ENCODE data around the gene SCNN1A.
A peak's percentile ranks its signal among the peaks of the same experiment; 100 is the strongest.

The SCNN1A gene

GRCh38 chr12:6375269-6376078 is at the start of gene SCNN1A:
Gene SCNN1A, minus strand, starts transcription at chr12:6375563. Its CDS starts 780 bp downstream, at chr12:6374783.
- no peak for DNase-seq

DNA sequence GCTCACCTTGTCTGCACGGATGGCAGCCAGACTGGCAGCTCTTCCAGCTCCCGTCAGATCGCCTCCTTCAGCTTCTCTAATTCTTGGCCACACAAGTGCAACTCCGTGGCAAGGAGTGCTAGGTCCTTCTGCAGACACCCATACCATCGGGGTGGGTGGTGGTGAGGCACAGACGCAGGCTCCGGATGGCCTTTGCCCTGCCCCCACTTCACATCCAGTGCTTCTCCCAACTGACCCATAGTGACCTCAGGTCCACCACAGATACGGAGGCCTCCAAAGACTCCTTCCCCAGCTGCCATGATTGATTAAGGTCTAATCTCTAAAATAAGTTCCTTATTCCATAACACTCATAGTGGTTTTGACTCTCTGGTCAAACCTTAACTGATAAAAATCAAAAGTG is 49.5 kb upstream of the SCNN1A start:
- DNase-seq: no peak

GRCh38 chr12:6424008-6424347 is 48.6 kb upstream of the SCNN1A start:
- DNase-seq: no peak

- DNase-seq: peak; percentile 84
Measured at GRCh38 chr12:6423267-6424007, 48.1 kb upstream of the SCNN1A start.

DNA sequence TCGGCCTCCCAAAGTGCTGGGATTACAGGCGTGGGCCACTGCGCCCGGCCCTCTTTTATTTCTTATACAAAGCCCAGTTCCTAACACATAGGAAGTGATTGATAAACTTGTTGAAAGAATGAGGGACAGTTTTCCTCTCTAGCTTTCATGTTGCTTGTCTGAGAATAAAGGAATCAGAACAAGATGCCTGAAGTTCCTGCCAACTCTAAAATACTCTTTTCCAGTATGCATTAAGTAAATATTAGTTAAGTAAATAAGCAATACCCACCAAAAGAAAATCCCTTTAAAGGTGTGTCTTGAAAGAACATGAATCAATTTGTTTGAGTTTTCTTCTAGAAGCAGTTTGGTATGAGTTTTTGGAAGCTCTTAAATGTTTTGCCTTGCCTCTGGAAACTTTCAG is 45.0 kb upstream of the SCNN1A start:
- DNase-seq: no peak

- no peak for DNase-seq
Measured at GRCh38 chr12:6418796-6419195, 43.4 kb upstream of the SCNN1A start.

DNA sequence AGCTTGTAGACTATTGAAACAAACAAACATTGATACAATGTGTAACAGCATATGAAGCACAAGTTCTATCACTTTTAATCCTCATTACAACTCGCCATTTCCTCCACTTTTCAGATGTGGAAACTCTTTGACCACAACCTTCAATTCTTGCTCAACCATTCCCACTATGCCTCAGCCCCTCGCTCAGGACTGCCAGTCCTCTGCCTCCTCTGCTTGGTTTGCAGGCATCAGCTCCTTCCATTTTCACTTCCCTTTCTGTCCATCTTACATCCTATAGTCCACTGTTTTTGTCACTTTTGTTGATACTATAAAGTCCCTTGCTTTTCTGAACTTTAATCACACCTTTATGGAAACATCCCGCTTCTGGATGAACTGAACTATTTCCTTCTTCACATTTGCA is 41.2 kb upstream of the SCNN1A start:
- no peak for DNase-seq

- DNase-seq: no peak
Measured at GRCh38 chr12:6407236-6407954, 32.0 kb upstream of the SCNN1A start.

DNA sequence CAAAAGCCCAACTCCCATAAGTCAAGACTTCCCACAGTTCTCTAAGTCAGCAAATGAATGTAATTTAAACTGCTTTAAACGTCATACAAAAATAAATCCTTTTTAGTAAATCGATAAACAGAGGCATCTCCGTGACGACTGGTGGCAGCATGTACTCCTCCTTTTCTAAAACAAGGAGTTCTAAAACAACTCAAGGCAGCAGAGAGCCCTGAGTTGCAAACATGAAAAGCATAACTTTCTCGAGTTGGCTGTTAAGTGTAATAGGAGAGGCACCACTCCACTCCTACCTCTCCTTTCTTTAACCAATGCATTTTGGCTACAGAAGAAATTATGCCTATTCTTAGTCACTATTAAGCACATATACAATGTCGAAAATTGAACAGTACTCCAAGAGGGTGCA is 30.6 kb upstream of the SCNN1A start:
- DNase-seq: no peak

DNA sequence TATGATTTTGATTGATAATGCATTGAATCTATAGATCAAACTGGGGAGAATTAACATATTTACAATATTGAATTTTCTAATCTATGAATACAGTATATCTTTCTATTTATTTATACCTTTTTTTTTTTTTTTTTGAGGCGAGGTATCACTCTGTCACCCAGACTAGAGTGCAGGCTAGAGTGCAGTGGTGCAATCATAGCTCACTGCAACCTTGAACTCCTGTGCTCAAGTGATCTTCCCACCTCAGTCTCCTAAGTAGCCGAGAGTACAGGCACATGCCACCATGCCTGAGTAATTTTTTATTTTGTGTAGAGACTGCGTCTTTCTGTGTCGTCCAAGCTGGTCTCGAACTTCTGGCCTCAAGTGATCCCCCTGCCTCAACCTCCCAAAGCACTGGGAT is 29.0 kb upstream of the SCNN1A start:
- DNase-seq: no peak

GRCh38 chr12:6399884-6400644 is 24.7 kb upstream of the SCNN1A start:
- no peak for DNase-seq

DNA sequence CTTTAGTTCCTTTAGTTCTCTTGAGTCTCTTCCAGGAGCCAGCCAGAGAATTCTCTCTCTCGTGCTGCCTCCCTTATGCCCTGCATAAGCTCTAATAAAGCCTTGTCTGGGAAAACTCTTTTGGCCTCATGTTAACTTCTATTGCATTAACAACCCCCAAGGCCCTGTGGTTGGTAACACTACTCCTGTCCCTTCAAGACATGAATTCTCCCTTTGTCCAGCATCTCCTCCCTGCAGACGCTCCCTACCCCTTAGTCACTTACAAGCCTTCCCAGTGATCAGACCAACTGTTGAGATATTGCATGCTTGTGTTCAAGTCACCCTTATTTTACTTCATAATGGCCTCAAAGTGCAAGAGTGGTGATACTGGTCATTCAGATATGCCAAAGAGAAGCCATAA is 20.7 kb upstream of the SCNN1A start:
- DNase-seq: no peak

DNA sequence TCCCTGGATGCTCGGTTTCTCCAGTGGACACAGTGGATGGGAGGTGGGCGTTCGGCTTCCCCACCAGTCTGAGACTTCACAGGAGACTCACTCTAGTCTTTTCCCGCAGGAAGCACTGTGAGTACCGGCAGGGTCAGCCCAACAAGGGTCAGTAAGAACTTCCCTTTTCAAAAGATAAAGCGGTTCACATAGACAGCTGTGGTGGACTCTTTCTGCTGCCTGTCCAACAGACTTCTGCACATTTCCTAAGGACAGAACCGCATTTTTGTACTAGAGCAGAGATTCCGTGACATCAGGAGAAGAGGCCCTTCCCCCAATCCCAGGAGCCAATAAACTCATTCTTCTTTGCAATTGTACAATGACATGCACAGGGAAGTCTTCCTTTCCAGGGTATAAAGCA is 19.0 kb upstream of the SCNN1A start:
- no peak for DNase-seq

GRCh38 chr12:6393109-6393508 is 17.7 kb upstream of the SCNN1A start:
- DNase-seq: no peak

DNA sequence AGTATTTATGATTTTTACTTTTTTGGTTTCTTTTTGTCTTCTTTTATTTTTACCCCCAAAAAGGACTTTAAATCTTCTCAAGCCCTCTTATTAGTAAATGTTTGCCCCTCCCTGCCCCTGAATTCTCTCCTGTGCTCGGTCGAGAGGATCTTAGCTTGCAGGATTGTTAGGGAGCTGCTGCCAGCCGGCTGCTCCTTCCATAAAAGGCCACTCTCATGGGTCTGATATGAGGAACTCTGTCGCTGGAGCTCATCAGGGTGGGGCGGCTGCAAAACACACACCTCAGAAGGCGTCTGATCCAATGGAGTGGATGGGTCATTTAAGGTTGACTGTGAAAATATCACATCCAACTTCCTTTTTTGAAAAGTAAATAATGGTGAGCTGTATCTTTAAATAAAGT is 17.1 kb upstream of the SCNN1A start:
- DNase-seq: no peak

- DNase-seq: no peak
Measured at GRCh38 chr12:6391013-6391412, 15.7 kb upstream of the SCNN1A start.

GRCh38 chr12:6390084-6390799 is 14.9 kb upstream of the SCNN1A start:
- no peak for DNase-seq

GRCh38 chr12:6387541-6387940 is 12.2 kb upstream of the SCNN1A start:
- DNase-seq: no peak

- no peak for DNase-seq
Measured at GRCh38 chr12:6386491-6386890, 11.1 kb upstream of the SCNN1A start.

- no peak for DNase-seq
Measured at GRCh38 chr12:6386038-6386437, 10.7 kb upstream of the SCNN1A start.

GRCh38 chr12:6384499-6385436 is 9.4 kb upstream of the SCNN1A start:
- no peak for DNase-seq

All from CD4-positive, alpha-beta T cell treated with Interleukin-17A for 4 hours (primary cell).